GM19468 (cell line): ENCODE results near the gene SERPINB8.

Experiments used
- ATAC-seq: cut with Tn5 transposase; IDR thresholded peaks from one replicate; pipeline ENCODE4 v1.9.1; 2021; ENCODE audit warnings: mild to moderate bottlenecking, moderate library complexity, moderate number of reproducible peaks; ENCODE audit not compliant: unreplicated experiment; ENCODE audit errors: extremely low read depth

Gene SERPINB8

GRCh38 chr18:63963615-63964256, 6.1 kb upstream of the SERPINB8 start:
- ATAC-seq, result no peak

GRCh38 chr18:63964908-63965307, 5.0 kb upstream of the SERPINB8 start:
- ATAC-seq, result no peak

- no peak for ATAC-seq
Observed at GRCh38 chr18:63965716-63966330, 4.1 kb upstream of the SERPINB8 start.

- no peak for ATAC-seq
Observed at GRCh38 chr18:63970809-63971205, 926 bp downstream of the SERPINB8 start.

- no peak for ATAC-seq
Observed at GRCh38 chr18:63971320-63972001, 1.6 kb downstream of the SERPINB8 start.

GRCh38 chr18:63972002-63972376, 2.1 kb downstream of the SERPINB8 start:
- ATAC-seq, result no peak

GRCh38 chr18:63974991-63975390, 5.1 kb downstream of the SERPINB8 start:
- no peak for ATAC-seq

GRCh38 chr18:63975628-63976027, 5.7 kb downstream of the SERPINB8 start:
- ATAC-seq, result no peak

- no peak for ATAC-seq
Observed at GRCh38 chr18:63977040-63977439, 7.2 kb downstream of the SERPINB8 start.

GRCh38 chr18:63979409-63979920, 9.6 kb downstream of the SERPINB8 start:
- ATAC-seq, result peak; percentile 30

GRCh38 chr18:63980027-63980426, 10.1 kb downstream of the SERPINB8 start:
- ATAC-seq, result no peak

GRCh38 chr18:63980896-63981460, 11.1 kb downstream of the SERPINB8 start:
- no peak for ATAC-seq

GRCh38 chr18:63981719-63982118, 11.8 kb downstream of the SERPINB8 start:
- no peak for ATAC-seq

- ATAC-seq, result no peak
Observed at GRCh38 chr18:63982361-63982760, 12.5 kb downstream of the SERPINB8 start.

GRCh38 chr18:63986885-63987284, 17.0 kb downstream of the SERPINB8 start:
- no peak for ATAC-seq

GRCh38 chr18:63987743-63988142, 17.9 kb downstream of the SERPINB8 start:
- no peak for ATAC-seq

GRCh38 chr18:63992751-63993150, 22.9 kb downstream of the SERPINB8 start:
- ATAC-seq, result no peak

- ATAC-seq, result no peak
Observed at GRCh38 chr18:63994783-63995399, 25.0 kb downstream of the SERPINB8 start.

- no peak for ATAC-seq
Observed at GRCh38 chr18:63997041-63997440, 27.2 kb downstream of the SERPINB8 start.

GRCh38 chr18:63997606-63998005, 27.7 kb downstream of the SERPINB8 start:
- no peak for ATAC-seq

- ATAC-seq, result no peak
Observed at GRCh38 chr18:63999871-64000270, 30.0 kb downstream of the SERPINB8 start.
